ENCODE results near the gene KLK5.

- TF ChIP-seq CTCF (IDR thresholded peaks at IDR 0.05) (no peak), POLR2AphosphoS5 (IDR thresholded peaks at IDR 0.05) (no peak)
These were observed 24.8 kb upstream of the KLK5 start for GRCh38 chr19:50977626-50978025.

Measured in gastroesophageal sphincter (tissue), 3 donors.